ENCODE measurements around the gene TMEM60.

TMEM60 gene

DNA sequence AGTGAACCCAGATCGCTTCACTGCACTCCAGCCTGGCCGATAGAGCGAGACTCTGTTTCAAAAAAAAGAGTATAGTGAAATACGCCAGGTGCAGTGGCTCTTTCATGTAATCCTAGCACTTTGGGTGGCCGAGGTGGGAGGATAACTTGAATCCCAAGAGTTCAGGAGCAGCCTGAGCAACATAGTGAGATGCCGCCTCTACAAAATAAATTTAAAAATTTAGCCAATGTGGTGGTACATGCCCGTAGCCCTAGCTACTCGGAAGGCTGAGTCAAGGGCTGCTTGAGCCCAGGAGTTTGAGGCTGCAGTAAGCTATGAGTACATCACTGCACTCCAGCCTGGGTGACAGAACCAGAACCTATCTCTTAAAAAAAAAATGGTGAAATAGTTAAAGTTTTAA is 27.9 kb downstream of the TMEM60 start:
- DNase-seq, result no peak

DNA sequence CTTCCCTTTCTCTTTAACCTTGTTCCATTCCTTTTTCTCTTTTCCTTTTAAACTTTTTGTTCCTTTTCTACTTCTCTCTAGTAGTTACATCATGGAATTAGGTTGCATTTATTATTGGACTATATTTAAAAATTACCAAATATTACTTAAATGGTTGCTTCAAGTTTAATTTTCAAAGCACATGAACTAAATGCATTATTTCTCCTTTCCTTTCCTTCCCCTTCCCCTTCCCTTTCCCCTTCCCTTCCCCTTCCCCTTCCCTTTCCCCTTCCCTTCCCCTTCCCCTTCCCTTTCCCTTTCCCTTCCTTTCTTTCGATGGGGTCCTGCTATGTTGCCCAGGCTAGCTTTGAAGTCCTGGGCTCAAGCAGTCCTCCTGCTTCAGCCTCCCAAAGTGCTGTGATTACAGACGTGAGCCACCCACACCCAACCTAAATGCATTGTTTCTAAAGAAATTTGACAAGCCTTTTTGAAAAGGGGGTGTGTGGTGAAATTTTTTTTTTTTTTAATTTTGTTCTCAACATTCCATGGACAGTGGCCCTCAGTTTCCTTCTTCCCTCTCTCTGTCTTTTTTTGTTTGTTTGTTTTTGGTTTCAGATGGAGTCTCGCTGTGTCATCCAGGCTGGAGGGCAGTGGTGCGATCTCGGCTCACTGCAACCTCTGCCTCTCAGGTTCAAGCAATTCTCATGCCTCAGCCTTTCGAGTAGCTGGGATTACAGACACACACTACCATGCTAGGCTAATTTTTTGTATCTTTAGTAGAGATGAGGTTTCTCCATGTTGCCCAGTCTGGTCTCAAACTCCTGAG is 31.2 kb downstream of the TMEM60 start:
- no peak for DNase-seq

DNA sequence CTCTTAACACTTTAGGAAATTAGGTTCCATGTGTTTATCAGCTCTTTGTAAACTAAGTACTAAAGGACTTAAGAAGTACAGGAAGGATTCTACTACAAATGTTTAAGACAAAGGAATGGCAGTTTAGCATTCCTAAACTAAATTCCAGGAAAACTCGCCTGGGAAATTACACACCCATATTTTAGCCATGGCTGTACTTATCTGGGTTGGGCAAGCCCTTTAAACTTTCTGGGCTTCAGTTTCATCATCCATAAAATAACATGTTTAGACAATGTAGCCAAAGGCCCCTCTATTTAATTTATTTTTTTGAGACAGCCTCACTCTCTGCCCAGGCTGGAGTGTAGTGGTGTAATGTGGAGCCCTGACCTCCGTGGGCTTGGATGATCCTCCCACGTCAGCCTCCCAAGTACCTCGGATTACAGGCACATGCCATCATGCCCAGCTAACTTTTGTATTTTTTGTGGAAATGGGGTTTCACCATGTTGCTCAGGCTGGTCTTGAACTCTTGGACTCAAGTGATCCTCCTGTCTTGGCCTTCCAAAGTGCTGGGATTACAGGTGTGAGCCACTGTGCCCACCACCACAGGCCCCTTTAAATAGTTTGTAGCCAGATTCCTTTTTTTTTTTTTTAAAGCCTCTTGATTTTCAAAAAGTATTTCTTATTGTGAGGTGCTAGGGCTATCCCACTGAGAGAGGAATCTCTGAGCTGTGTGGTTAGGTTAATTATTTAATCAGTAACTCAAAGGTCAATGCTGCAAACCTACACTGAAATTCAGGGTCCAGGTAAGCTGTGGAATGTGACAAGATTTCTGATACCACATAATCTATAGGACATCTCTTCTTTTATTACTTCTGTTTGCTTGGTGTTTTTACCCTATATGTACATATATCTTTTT is 32.1 kb downstream of the TMEM60 start:
- DNase-seq, result no peak

DNA sequence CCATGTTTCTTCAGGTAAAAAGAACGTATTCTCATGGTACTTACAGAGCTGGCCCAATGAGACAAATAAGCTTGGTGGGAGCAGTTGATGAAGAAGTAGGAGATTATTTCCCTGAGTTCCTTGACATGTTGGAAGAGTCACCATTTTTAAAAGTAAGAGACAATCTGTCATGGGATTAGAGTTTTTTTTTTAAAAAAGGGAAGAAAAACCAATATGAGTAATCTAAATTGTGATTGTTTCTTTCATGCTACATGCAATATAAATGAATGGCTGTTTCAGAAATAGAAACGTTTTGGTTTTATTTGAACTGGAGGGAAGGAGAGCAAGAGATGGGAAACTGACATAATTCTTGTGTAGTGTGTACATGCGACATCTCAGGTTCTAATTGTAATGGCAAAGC is 32.8 kb downstream of the TMEM60 start:
- no peak for DNase-seq

DNA sequence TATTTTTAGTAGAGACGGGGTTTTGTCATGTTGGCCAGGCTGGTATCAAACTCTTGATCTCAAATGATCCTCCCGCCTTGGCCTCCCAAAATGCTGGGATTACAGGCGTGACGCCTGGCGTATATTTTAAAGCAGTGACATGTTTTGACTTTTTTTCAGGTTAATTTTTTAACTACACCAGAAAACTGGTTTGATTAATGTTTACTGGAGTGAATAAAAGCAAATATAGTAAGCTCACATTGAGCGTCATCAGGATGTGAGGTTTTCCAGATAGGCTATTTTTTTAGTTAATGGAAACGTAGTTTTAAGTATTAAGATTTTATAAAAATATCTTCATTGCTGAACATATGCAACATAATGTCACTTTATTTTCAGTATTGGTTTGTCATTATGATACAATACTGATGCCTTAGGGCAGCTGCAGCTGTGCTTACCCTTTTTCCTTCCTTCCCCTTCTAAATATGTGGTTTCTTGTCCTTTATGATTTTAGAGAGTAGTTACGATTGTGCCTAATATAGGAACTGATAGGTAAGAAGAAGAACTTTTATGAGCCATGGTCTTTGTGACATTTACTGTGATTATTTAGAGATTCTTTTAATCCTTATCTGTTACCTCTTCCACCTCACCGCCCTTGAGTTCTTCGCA is 37.3 kb downstream of the TMEM60 start:
- DNase-seq, result no peak

DNA sequence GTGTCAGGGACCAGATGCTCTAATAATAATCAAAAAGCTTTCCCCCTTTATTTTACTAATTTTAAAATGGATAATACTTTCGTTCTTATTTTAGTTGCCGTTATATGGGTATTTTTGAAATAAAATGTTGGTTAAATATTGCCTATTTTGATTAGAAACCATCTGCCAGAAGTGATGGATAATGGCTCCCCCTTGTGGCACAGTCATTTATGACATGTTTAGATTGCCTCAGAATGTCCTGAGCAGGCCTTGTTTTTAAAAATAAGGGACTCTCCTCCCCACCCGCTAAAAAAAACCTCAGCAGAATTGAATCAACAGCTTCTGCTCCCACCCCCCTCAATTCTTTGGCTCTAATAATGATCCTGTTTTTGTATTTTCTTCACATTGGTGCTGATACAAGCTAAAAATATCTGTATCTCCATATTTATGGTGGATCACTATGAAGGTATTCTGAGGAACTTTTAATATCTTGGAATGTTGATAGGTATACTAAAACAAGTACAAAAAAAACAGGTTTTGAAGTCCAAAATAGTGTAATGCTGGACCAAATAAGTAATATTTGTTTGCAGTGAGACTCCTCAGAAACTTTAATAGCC is 38.8 kb downstream of the TMEM60 start:
- peak; percentile 31 for DNase-seq

DNA sequence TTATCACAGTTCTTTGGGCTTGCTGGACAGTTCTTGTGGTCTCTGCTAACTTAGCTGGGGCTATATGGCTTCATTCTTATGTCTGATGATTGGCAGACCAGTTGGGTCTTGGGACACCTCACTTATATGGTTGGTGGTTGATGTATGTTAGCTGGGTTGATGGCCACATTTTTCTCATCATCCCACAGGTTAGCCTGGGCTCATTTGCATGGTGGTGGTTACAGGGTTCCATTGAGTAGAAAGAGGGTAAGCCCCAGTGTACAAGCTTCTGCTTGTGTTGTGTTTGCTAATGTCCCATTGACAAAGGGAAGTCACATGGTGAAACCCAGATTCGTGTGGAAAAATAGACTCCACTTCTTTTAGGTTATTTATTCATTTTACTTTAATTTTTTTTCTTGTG is 40.6 kb downstream of the TMEM60 start:
- no peak for DNase-seq

DNA sequence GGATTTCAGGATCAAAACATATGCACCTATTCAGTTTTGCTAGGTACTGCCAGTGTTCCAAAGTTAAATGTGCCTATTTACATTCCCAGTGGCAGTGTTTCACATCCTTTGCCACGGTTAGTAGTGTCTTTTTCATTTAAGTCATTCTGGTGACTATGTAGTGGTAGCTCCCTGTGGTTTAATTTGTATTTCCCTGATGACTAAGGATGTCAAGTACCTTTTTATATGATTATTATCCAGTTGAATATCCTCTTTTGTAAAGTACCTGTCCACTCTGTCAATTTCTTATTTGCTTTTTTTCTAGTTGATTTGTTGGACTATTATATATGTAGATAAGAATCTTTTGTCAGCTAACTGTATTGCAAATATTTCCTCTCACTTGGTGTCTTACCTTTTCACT is 45.1 kb downstream of the TMEM60 start:
- no peak for DNase-seq

DNA sequence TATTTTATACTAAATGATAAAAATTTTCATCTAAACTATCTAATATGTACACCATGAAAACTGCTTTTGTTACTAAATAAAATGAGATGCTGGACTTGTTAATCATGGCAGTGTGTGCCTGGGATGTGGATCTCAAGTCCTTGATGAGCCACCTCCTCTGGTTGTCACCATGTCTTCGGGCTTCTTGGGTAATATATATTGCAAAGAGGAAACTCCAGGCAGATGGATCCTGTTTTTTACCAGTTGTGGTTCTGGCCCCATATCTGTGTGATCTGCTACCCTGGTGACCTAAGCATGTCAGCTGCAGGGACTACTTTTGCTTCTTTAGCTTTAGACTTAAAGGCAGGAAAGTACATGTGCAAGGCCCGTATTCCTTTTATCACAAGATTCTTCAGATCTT is 46.2 kb downstream of the TMEM60 start:
- no peak for DNase-seq

DNA sequence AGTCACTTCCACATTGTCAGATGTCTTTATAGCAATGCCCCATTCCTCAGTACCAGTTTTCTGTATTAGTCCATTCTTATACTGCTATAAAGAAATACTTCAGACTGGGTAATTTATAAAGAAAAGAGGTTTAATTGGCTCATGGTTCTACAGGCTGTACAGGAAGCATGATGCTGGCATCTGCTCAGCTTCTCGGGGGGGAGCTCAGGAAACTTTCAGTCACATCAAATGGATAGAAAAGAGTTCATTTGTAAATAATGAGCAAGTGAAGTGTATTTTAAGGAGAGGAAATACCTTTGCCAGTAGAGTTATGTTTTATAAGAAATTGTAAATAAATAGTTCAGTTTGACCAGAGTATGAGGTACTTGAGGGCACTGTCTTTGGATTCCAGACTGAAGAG is 50.5 kb downstream of the TMEM60 start:
- DNase-seq, result no peak

DNA sequence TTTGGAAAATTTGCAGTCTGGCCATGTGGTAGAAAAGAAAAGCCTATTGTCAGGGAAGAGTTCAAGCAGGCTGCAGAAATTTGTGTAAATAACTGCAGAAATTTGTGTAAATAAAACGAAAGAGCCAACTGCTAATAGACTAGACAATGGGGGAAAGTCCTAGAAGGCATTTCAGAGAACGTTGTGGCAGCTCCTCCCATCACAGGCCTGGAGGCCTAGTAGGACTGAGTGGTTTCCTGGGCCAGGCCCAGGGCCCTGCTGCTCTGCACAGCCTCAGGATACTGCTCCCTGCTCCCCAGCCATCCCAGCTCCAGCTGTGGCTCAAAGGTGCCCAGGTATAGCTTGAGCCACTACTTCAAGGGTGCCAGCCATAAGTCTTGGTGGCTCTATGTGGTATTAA is 51.1 kb downstream of the TMEM60 start:
- DNase-seq, result no peak

DNA sequence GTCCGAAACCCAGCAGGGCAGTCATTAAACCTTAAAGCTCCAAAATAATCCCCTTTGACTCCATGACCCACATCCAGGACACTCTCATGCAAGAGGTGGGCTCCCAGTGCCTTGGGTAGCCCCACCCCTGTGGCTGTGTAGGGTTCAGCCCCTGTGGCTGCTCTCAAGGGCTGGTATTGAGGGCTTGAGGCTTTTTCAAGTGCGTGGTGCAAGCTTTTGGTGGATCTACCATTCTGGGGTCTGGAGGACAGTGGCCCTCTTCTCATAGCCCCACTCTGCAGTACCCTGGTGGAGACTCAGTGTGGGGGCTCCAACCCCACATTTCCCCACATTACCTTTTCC is 51.4 kb downstream of the TMEM60 start:
- no peak for DNase-seq

DNA sequence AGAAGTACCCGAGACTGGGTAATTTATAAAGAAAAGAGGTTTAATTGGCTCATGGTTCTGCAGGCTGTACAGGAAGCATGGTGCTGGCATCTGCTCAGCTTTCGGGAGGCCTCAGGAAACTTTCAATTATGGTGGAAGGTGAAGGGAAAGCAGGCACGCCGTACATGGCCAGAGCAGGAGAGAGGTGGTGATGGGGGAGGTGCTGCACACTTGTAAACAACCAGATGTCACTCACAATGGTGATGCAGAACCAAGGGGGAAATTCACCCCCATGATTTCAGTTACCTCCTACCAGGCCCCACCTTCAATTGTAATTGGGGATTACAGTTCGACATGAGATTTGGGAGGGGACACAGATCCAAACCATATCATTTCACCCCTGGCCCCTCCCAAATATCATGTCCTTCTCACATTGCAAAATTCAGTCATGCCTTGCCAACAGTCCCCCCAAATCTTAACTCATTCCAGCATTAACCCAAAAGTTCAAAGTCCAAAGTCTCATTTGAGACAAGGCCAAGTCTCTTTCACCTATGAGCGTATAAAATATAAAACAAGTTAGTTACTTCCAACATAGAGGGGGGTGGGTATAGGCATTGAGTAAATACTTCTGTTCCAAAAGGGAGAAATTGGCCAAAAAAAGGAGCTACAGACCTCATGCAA is 51.9 kb downstream of the TMEM60 start:
- DNase-seq, result no peak

DNA sequence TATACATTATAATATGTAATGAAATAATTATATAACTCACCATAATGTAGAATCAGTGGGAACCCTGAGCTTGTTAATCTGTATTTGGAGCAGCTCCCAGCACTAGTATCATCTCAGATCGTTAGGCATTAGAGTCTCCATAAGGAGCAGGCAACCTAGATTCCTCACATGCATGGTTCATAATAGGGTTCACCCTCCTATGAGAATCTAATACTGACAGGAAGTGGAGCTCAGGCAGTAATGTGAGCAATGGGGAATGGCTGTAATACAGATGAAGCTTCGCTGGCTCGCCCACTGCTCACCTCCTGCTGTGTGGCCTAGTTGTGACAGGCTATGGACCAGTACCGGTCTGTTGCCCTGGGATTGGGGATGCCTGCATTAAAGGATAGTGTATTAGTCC is 52.5 kb downstream of the TMEM60 start:
- DNase-seq, result no peak
